SK-N-SH (cell line): ENCODE results near the gene SRSF1. TPM values are rescaled to one million over a fixed set of nuclear protein-coding genes. Genes with fewer than 3 reads are reported as not detected.

Experiments used
- CTCF ChIA-PET: fragments of 300-600, 350-600 bp; formaldehyde crosslinking; extraction: SDS; loops from one replicate; lab custom pipeline; 2021; lab: Yijun Ruan, JAX
- POLR2A ChIA-PET: fragments of 350-600 bp; sonication (Branson Sonifier 250); formaldehyde crosslinking; extraction: SDS; loops from one replicate; lab custom pipeline; 2020; ENCODE audit warnings: antibody characterized with exemption, inconsistent platforms; lab: Yijun Ruan, JAX
- DNase-seq: peaks from one replicate; pipeline ENCODE4 v3.0.0; 2012
- H2AFZ ChIP-seq: fragments of 200-600 bp; sonication (generic); 2 replicates; pipeline ENCODE4 v1.8.1; 2016; ENCODE audit warnings: antibody characterized with exemption, mild to moderate bottlenecking, low read depth
- H3F3A ChIP-seq: fragments of 200-600 bp; sonication (generic); replicated peaks from 2 replicates; pipeline ENCODE3; 2016; ENCODE audit warnings: antibody characterized with exemption, mild to moderate bottlenecking; ENCODE audit not compliant: insufficient read depth
- H3K27ac ChIP-seq, 2 experiments: fragments of 200-500 bp in 1 of 2; fragments of 200-600 bp in 1 of 2; sonication (Bioruptor generic) in 1 of 2; sonication (generic), shearing (Covaris generic) in 1 of 2; 2 replicates each; pipeline versions ENCODE4 v1.5.1 to v1.6.1; 2014 to 2016; ENCODE audit warnings: low read depth in 2 of 2, inconsistent platforms in 1 of 2, low read length in 1 of 2, mild to moderate bottlenecking in 1 of 2, mixed read lengths in 1 of 2
- H3K27me3 ChIP-seq: fragments of 200-600 bp; sonication (generic), shearing (Covaris generic); 2 replicates; pipeline ENCODE4 v1.6.1; 2016; ENCODE audit warnings: mixed run types; ENCODE audit not compliant: insufficient read depth
- H3K36me3 ChIP-seq, 2 experiments: fragments of 200-500 bp in 1 of 2; fragments of 200-600 bp in 1 of 2; sonication (Bioruptor generic) in 1 of 2; sonication (generic) in 1 of 2; replicated peaks in 1 of 2; 2 replicates each; pipeline versions ENCODE3 to v1.5.1; 2014 to 2016; ENCODE audit warnings: low read length in 1 of 2, mild to moderate bottlenecking in 1 of 2; ENCODE audit not compliant: insufficient read depth in 2 of 2, control insufficient read depth in 1 of 2
- H3K4me1 ChIP-seq, 2 experiments: fragments of 200-500 bp in 1 of 2; fragments of 200-600 bp in 1 of 2; sonication (Bioruptor generic) in 1 of 2; sonication (generic), shearing (Covaris generic) in 1 of 2; 2 replicates each; pipeline versions ENCODE4 v1.5.1 to v1.6.1; 2014 to 2016; ENCODE audit warnings: low read depth in 1 of 2, low read length in 1 of 2, mixed run types in 1 of 2; ENCODE audit not compliant: insufficient read depth in 2 of 2, control insufficient read depth in 1 of 2
- H3K4me2 ChIP-seq: fragments of 200-600 bp; sonication (generic), shearing (Covaris generic); 2 replicates; pipeline ENCODE4 v1.6.1; 2017; ENCODE audit warnings: mixed run types
- H3K4me3 ChIP-seq, 2 experiments: fragments of 200-500 bp in 1 of 2; fragments of 200-600 bp in 1 of 2; sonication (Bioruptor generic) in 1 of 2; sonication (generic), shearing (Covaris generic) in 1 of 2; 2 replicates each; pipeline versions ENCODE4 v1.5.1 to v1.8.1; 2014 to 2016; ENCODE audit warnings: low read depth in 2 of 2, inconsistent platforms in 1 of 2, low read length in 1 of 2, mild to moderate bottlenecking in 1 of 2, mixed read lengths in 1 of 2, moderate library complexity in 1 of 2
- H3K79me2 ChIP-seq: fragments of 200-600 bp; sonication (generic); 2 replicates; pipeline ENCODE4 v1.8.1; 2017; ENCODE audit warnings: mild to moderate bottlenecking; ENCODE audit not compliant: insufficient read depth
- H3K9ac ChIP-seq: fragments of 200-600 bp; sonication (generic); 2 replicates; pipeline ENCODE4 v1.6.1; 2017; ENCODE audit warnings: mixed run types
- H3K9me2 ChIP-seq: fragments of 200-600 bp; sonication (generic); 2 replicates; pipeline ENCODE4 v1.6.1; 2017; ENCODE audit warnings: mixed run types
- H3K9me3 ChIP-seq: fragments of 200-600 bp; sonication (generic); 2 replicates; pipeline ENCODE4 v1.6.1; 2017; ENCODE audit warnings: mixed run types, mild to moderate bottlenecking, moderate library complexity
- H4K20me1 ChIP-seq: fragments of 200-600 bp; sonication (generic); 2 replicates; pipeline ENCODE4 v1.6.1; 2017; ENCODE audit warnings: mild to moderate bottlenecking, mixed run types; ENCODE audit not compliant: insufficient read depth
- CHD2 ChIP-seq: fragments of 150-350 bp; IDR thresholded peaks from 2 replicates; pipeline ENCODE4 v1.6.1; 2018; ENCODE audit warnings: low read length; ENCODE audit not compliant: partially characterized antibody
- ELF1 ChIP-seq: IDR thresholded peaks from 2 replicates; pipeline ENCODE4 v1.4.0; 2012
- GATA2 ChIP-seq: sonication (generic); formaldehyde crosslinking; IDR thresholded peaks from 2 replicates; pipeline ENCODE4 v1.5.0; 2020; ENCODE audit warnings: mild to moderate bottlenecking, missing genetic modification reagents
- MEF2A ChIP-seq: IDR thresholded peaks from 2 replicates; pipeline ENCODE4 v1.4.0; 2012; ENCODE audit warnings: low read depth, borderline replicate concordance
- MXI1 ChIP-seq: IDR thresholded peaks from 2 replicates; pipeline ENCODE4 v1.6.1; 2012; ENCODE audit warnings: mild to moderate bottlenecking, low read depth, low read length, improper control_type of control experiment
- NFIC ChIP-seq: IDR thresholded peaks from 2 replicates; pipeline ENCODE4 v1.4.0; 2012; ENCODE audit warnings: borderline replicate concordance
- NRF1 ChIP-seq: IDR thresholded peaks from 2 replicates; pipeline ENCODE4 v1.6.1; 2012; ENCODE audit warnings: low read depth, mild to moderate bottlenecking, low read length
- POLR2AphosphoS5 ChIP-seq: IDR thresholded peaks from 2 replicates; pipeline ENCODE4 v1.6.1; 2012; ENCODE audit warnings: low read depth, low read length
- RAD21 ChIP-seq: IDR thresholded peaks from 2 replicates; pipeline ENCODE4 v1.6.1; 2012; ENCODE audit warnings: mild to moderate bottlenecking, low read length
- RXRA ChIP-seq: IDR thresholded peaks from 2 replicates; pipeline ENCODE4 v1.4.0; 2012; ENCODE audit warnings: low read depth, mild to moderate bottlenecking, borderline replicate concordance
- SMC3 ChIP-seq: IDR thresholded peaks from 2 replicates; pipeline ENCODE4 v1.6.1; 2012; ENCODE audit warnings: low read depth, low read length, improper control_type of control experiment
- TAF1 ChIP-seq: IDR thresholded peaks from 2 replicates; pipeline ENCODE4 v1.6.1; 2012; ENCODE audit warnings: low read depth, mild to moderate bottlenecking, low read length, moderate library complexity, borderline replicate concordance
- TEAD4 ChIP-seq: IDR thresholded peaks from 2 replicates; pipeline ENCODE4 v1.4.0; 2012; ENCODE audit warnings: mild to moderate bottlenecking, borderline replicate concordance; ENCODE audit not compliant: insufficient read depth
- WGBS: methylation state at CpG from one replicate; pipeline ENCODE4 v1.1.6; 2017; ENCODE audit warnings: low lambda C conversion rate; 5-methylcytosine and 5-hydroxymethylcytosine counted together
- polyA plus RNA-seq, 3 experiments: library from polyadenylated mRNA; depleted of rRNA; stranded (reverse); fragments of >200 nt; gene quantifications; 2 replicates each; pipeline ENCODE4 v1.2.3, GENCODE V29; 2012
- TF ChIP-seq, protein P1 (sequence below): fragments of 200-600 bp; sonication (generic); IDR thresholded peaks from 2 replicates; pipeline ENCODE4 v1.6.1; 2017; ENCODE audit warnings: antibody characterized with exemption, mild to moderate bottlenecking, moderate library complexity
- TF ChIP-seq, protein P2 (sequence below): fragments of 150-350 bp; IDR thresholded peaks from 2 replicates; pipeline ENCODE4 v1.6.1; 2017; ENCODE audit warnings: antibody characterized with exemption, low read length, low read depth, borderline replicate concordance
- TF ChIP-seq, protein P3 (sequence below): IDR thresholded peaks from 2 replicates; pipeline ENCODE4; 2012

Gene SRSF1
- polyA plus RNA-seq, 1 of the 3 experiments (the other 2 are of a cell fraction): 248 TPM

DNA sequence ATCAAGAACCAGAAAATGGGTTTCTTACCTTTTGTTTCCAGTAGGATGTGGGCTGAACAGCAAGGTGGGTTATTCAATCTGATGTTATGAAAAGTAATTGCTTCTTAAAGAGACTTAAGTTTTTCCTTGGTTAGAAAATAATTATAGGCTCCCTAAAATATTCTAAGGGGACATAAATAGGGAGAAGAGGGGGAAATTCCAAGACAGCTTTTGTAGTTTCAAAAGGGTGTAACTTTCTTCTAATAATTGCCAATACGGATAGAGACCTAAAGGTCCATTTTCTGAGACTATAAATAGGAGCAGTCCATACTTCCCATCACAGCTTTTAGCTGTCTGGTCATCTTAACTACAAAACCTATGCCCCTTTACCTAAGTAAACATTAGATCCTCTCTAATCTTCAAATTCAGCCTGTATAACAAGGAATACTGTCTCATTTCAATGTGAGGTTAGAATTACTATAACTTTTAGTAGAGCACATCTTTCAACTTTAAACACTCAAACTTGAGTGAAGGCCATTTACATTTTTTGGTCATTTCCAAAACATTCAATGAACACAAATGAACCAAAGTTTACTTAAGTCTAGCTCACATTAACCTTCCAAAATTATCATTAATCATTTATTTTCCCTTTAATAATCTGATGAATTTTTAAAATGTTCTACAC lies 5.5 kb downstream of the SRSF1 start:
- no peaks in the 10 kb centered on the region for H3K9me2 ChIP-seq
- peaks cover 70% of the 10 kb centered on the region for H3F3A ChIP-seq
- H3K9ac ChIP-seq: no peak overlapping the region
- POLR2A ChIA-PET: interaction anchor here (1.0 to 3.6 kb wide), 2 partner anchors 142 to 152 kb away, joined by 3 to 23 read pairs; partner anchors contain the start of gene MRPS23
- peaks cover 65% of the 10 kb centered on the region for H4K20me1 ChIP-seq
- H3K9me3 ChIP-seq: no peaks in the 10 kb centered on the region
- H3K4me3 ChIP-seq: no peak overlapping the region
- peak overlapping the region; percentile 18 to 39; a peak in 2 of 4 replicates for H3K27ac ChIP-seq
- 75% methylated on average over 1 of the region's 1 CpG for WGBS
- no peak for DNase-seq
- H3K27me3 ChIP-seq: no peaks in the 10 kb centered on the region
- TF ChIP-seq NFIC (no peak), POLR2AphosphoS5 (peak; percentile 43; the same call in 1 of the 2 replicates)
- H3K4me2 ChIP-seq: peak overlapping the region; percentile 97
- H2AFZ ChIP-seq: no peak overlapping the region
- H3K79me2 ChIP-seq: peaks cover 76% of the 10 kb centered on the region
- H3K4me1 ChIP-seq: peaks cover 28 to 31% of the 10 kb centered on the region in 2 experiments
- CTCF ChIA-PET: interaction anchor here (0.6 to 20.5 kb wide), 10 partner anchors 12 to 168 kb away, joined by 3 to 1002 read pairs (median 13); partner anchors contain the start of genes CUEDC1, MRPS23 and VEZF1
- peaks cover 88 to 92% of the 10 kb centered on the region in 2 experiments for H3K36me3 ChIP-seq

DNA sequence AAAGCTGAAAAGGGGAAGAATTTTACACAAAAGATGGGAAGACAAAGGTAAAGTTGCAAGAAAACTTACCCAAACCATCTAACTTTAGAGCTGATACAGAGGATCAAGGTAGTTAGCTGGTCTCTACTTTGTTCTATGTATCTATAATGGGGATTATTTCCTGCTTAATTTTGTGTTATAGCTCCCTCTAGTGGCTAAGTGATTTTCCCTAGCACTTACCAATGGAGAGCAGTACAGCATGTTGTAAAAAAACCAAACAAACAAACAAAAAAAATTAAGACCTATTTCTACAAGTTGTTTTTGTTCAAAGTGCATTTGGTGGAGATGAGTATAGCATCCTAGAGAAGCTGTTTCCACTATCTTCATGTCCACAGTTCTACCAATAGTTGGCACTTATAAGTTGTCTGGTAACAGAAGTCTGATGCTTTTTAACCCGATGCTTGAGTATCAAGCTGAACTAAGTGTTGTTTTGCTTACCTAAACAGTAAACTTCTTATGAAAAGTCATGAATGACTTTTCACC lies 7.5 kb downstream of the SRSF1 start:
- peak overlapping the region; percentile 18 to 23; a peak in 1 of 4 replicates for H3K27ac ChIP-seq
- 100% methylated on average over 1 of the region's 1 CpG for WGBS
- H3K4me1 ChIP-seq: peaks cover 17 to 24% of the 10 kb centered on the region in 2 experiments
- H3K4me3 ChIP-seq: no peak overlapping the region
- CTCF ChIA-PET: interaction anchor here (0.6 to 20.5 kb wide), 79 partner anchors 7 to 1180 kb away, joined by 3 to 1002 read pairs (median 6); partner anchors contain the start of genes CUEDC1, DYNLL2, MKS1 and MRPS23
- no peak overlapping the region; the same call in 1 of the 2 replicates for H3K9ac ChIP-seq
- peaks cover 47% of the 10 kb centered on the region for H4K20me1 ChIP-seq
- no peak overlapping the region for H2AFZ ChIP-seq
- peaks cover 55% of the 10 kb centered on the region for H3K79me2 ChIP-seq
- TF ChIP-seq POLR2AphosphoS5: peak; percentile 68; the same call in 1 of the 2 replicates
- TF ChIP-seq, protein P1, sequence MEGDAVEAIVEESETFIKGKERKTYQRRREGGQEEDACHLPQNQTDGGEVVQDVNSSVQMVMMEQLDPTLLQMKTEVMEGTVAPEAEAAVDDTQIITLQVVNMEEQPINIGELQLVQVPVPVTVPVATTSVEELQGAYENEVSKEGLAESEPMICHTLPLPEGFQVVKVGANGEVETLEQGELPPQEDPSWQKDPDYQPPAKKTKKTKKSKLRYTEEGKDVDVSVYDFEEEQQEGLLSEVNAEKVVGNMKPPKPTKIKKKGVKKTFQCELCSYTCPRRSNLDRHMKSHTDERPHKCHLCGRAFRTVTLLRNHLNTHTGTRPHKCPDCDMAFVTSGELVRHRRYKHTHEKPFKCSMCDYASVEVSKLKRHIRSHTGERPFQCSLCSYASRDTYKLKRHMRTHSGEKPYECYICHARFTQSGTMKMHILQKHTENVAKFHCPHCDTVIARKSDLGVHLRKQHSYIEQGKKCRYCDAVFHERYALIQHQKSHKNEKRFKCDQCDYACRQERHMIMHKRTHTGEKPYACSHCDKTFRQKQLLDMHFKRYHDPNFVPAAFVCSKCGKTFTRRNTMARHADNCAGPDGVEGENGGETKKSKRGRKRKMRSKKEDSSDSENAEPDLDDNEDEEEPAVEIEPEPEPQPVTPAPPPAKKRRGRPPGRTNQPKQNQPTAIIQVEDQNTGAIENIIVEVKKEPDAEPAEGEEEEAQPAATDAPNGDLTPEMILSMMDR: peak; percentile 99
- TF ChIP-seq, protein P2, sequence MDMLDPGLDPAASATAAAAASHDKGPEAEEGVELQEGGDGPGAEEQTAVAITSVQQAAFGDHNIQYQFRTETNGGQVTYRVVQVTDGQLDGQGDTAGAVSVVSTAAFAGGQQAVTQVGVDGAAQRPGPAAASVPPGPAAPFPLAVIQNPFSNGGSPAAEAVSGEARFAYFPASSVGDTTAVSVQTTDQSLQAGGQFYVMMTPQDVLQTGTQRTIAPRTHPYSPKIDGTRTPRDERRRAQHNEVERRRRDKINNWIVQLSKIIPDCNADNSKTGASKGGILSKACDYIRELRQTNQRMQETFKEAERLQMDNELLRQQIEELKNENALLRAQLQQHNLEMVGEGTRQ: no peak
- peak; percentile 82 for TF ChIP-seq RAD21
- TF ChIP-seq, protein P3, sequence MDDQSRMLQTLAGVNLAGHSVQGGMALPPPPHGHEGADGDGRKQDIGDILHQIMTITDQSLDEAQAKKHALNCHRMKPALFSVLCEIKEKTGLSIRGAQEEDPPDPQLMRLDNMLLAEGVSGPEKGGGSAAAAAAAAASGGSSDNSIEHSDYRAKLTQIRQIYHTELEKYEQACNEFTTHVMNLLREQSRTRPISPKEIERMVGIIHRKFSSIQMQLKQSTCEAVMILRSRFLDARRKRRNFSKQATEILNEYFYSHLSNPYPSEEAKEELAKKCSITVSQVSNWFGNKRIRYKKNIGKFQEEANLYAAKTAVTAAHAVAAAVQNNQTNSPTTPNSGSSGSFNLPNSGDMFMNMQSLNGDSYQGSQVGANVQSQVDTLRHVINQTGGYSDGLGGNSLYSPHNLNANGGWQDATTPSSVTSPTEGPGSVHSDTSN: no peak
- no peak for TF ChIP-seq TAF1
- no peak for TF ChIP-seq CHD2
- TF ChIP-seq ELF1: no peak
- TF ChIP-seq GATA2 (CRISPR knock-in tag): no peak
- no peak for TF ChIP-seq MXI1
- TF ChIP-seq MEF2A: no peak
- TF ChIP-seq NRF1: no peak
- peak; percentile 60 for TF ChIP-seq SMC3
- TF ChIP-seq RXRA: no peak
- no peak for TF ChIP-seq TEAD4
- TF ChIP-seq, all 33 proteins: peak for 4
- POLR2A ChIA-PET: interaction anchor here (0.6 to 3.6 kb wide), 4 partner anchors 88 to 164 kb away, joined by 3 to 23 read pairs (median 6); partner anchors contain the start of gene MRPS23
- Histone ChIP-seq H3K9me2 (no peaks in the 10 kb centered on the region), H3K36me3 (peaks cover 75 to 81% of the 10 kb centered on the region in 2 experiments), H3K27me3 (no peaks in the 10 kb centered on the region), H3K9me3 (no peaks in the 10 kb centered on the region), H3K4me2 (no peak overlapping the region), H3F3A (peaks cover 80% of the 10 kb centered on the region)
- peak; percentile 54 for DNase-seq
